GM19351 (cell line): ENCODE results near the gene DCST2.
"Not testable (repeated sequence)": the region's sequence is repeated elsewhere in the genome, so short reads cannot be mapped to it uniquely, and the experiment has no call there.

ENCODE experiments used
- ATAC-seq: cut with Tn5 transposase; IDR thresholded peaks from one replicate; pipeline ENCODE4 v1.9.1; 2021; ENCODE audit warnings: mild to moderate bottlenecking, moderate library complexity; ENCODE audit not compliant: unreplicated experiment

The DCST2 gene

GRCh38 chr1:155000726-155001424, 32.7 kb downstream of the DCST2 start:
- peak; percentile 49 for ATAC-seq

- no peak for ATAC-seq
Observed at GRCh38 chr1:155000411-155000725, 33.2 kb downstream of the DCST2 start.

- no peak for ATAC-seq
Observed at GRCh38 chr1:154999571-155000410, 33.8 kb downstream of the DCST2 start.

GRCh38 chr1:154998818-154999570, 34.6 kb downstream of the DCST2 start:
- no peak for ATAC-seq

GRCh38 chr1:154998201-154998780, 35.3 kb downstream of the DCST2 start:
- no peak for ATAC-seq

- no peak for ATAC-seq
Observed at GRCh38 chr1:154996966-154997701, 36.4 kb downstream of the DCST2 start.

GRCh38 chr1:154995301-154995983, 38.1 kb downstream of the DCST2 start:
- ATAC-seq, result not testable (repeated sequence)

GRCh38 chr1:154994591-154994990, 39.0 kb downstream of the DCST2 start:
- no peak for ATAC-seq

- no peak for ATAC-seq
Observed at GRCh38 chr1:154994269-154994587, 39.4 kb downstream of the DCST2 start.

GRCh38 chr1:154993572-154994268, 39.9 kb downstream of the DCST2 start, which contains the start of gene LENEP:
Gene LENEP, plus strand, starts transcription at chr1:154993586. Its CDS starts 22 bp downstream, at chr1:154993608.
- ATAC-seq, result no peak

GRCh38 chr1:154992721-154993571, 40.6 kb downstream of the DCST2 start:
- no peak for ATAC-seq

GRCh38 chr1:154990276-154990675, 43.3 kb downstream of the DCST2 start:
- no peak for ATAC-seq

GRCh38 chr1:154989195-154989860, 44.3 kb downstream of the DCST2 start:
- ATAC-seq, result no peak

GRCh38 chr1:154988058-154988954, 45.3 kb downstream of the DCST2 start:
- no peak for ATAC-seq

GRCh38 chr1:154987326-154987725, 46.3 kb downstream of the DCST2 start:
- no peak for ATAC-seq

GRCh38 chr1:154986736-154987135, 46.8 kb downstream of the DCST2 start:
- ATAC-seq, result not testable (repeated sequence)
